GM12878 (cell line): ENCODE results near the gene ACOT6. TPM values are rescaled to one million over a fixed set of nuclear protein-coding genes. Genes with fewer than 3 reads are reported as not detected.

ENCODE experiments used
- ATAC-seq: fragments of 200-7000 bp; cut with Tn5 transposase; 3 replicates; pipeline ENCODE4 v1.9.1; 2020; ENCODE audit warnings: mild to moderate bottlenecking, moderate library complexity
- BruUV-seq: library from RNA; stranded (reverse); fragments of 400-500 nt; replicated peaks from 2 replicates; lab custom pipeline; 2021; lab: Mats Ljungman, UMichigan
- CTCF ChIA-PET: fragments of 300-600 bp; sonication (Branson Sonifier 250); formaldehyde crosslinking; extraction: SDS; loops from one replicate; lab custom pipeline; 2021; ENCODE audit warnings: inconsistent platforms; lab: Yijun Ruan, JAX
- POLR2A ChIA-PET: fragments of 350-600 bp; formaldehyde crosslinking; extraction: SDS; loops from one replicate; lab custom pipeline; 2021; ENCODE audit warnings: inconsistent platforms; lab: Charles Lee
- RAD21 ChIA-PET: fragments of 300-600 bp; sonication (Branson Sonifier 250); formaldehyde crosslinking; loops from one replicate; lab custom pipeline; 2023; ENCODE audit warnings: antibody characterized with exemption; ENCODE audit not compliant: unreplicated experiment; lab: Charles Lee
- SMC1A ChIA-PET: fragments of 300-600 bp; sonication (Branson Sonifier 250); formaldehyde crosslinking; loops from one replicate; lab custom pipeline; 2023; ENCODE audit not compliant: unreplicated experiment, uncharacterized antibody; lab: Charles Lee
- DNase-seq: peaks from one replicate; pipeline ENCODE4 v3.0.0-alpha.2; 2011; ENCODE audit warnings: low read depth, low spot score
- FAIRE-seq: peaks from 3 replicates; lab custom pipeline; 2011; peaks lifted over from hg19 to GRCh38; lab: Jason Lieb, UNC
- H2AFZ ChIP-seq: 2 replicates; pipeline ENCODE4 v1.6.0; 2011; ENCODE audit warnings: low read depth, low read length, control low read depth; ENCODE audit not compliant: control insufficient read depth
- H3K27ac ChIP-seq: 2 replicates; pipeline ENCODE4 v1.5.1; 2011; ENCODE audit warnings: control low read depth; ENCODE audit not compliant: control insufficient read depth, insufficient read depth
- H3K27me3 ChIP-seq, 2 experiments: replicated peaks in 1 of 2; 2 replicates each; pipeline versions ENCODE4 v1.6.0 to v1.6.1; 2011; ENCODE audit warnings: low read length in 1 of 2; ENCODE audit not compliant: control insufficient read depth in 2 of 2, insufficient read depth in 2 of 2
- H3K36me3 ChIP-seq, 2 experiments: 2 replicates each; pipeline ENCODE4 v1.5.1; 2011; ENCODE audit warnings: low read length in 1 of 2; ENCODE audit not compliant: control insufficient read depth in 2 of 2, insufficient read depth in 2 of 2
- H3K4me1 ChIP-seq: 2 replicates; pipeline ENCODE4 v1.6.1; 2011; ENCODE audit warnings: mild to moderate bottlenecking, low read length, moderate library complexity, mixed read lengths; ENCODE audit not compliant: control insufficient read depth, insufficient read depth
- H3K4me2 ChIP-seq: 2 replicates; pipeline ENCODE4 v1.6.0; 2011; ENCODE audit warnings: control low read depth; ENCODE audit not compliant: control insufficient read depth, insufficient read depth
- H3K4me3 ChIP-seq: fragments of 200-600 bp; sonication (generic); 2 replicates; pipeline ENCODE4 v1.5.1; 2016
- H3K79me2 ChIP-seq: 2 replicates; pipeline ENCODE4 v1.6.0; 2011; ENCODE audit warnings: low read length; ENCODE audit not compliant: control insufficient read depth, insufficient read depth
- H3K9ac ChIP-seq: 2 replicates; pipeline ENCODE4 v1.8.0; 2011; ENCODE audit warnings: low read length, control low read depth, mixed read lengths; ENCODE audit not compliant: control insufficient read depth, insufficient read depth
- H3K9me3 ChIP-seq: replicated peaks from 3 replicates; pipeline ENCODE4 v1.5.1; 2011; ENCODE audit warnings: mild to moderate bottlenecking, low read length; ENCODE audit not compliant: control insufficient read depth, insufficient read depth
- H4K20me1 ChIP-seq: 2 replicates; pipeline ENCODE4 v1.6.0; 2011; ENCODE audit not compliant: control insufficient read depth, insufficient read depth
- BACH1 ChIP-seq: fragments of 450-650 bp; IDR thresholded peaks from 2 replicates; pipeline ENCODE4 v1.6.1; 2017; ENCODE audit warnings: mild to moderate bottlenecking, borderline replicate concordance
- CHD2 ChIP-seq: IDR thresholded peaks from 2 replicates; pipeline ENCODE4 v1.6.1; 2011; ENCODE audit warnings: low read depth, low read length, improper control_type of control experiment, borderline replicate concordance
- EED ChIP-seq: sonication (generic); IDR thresholded peaks from 2 replicates; pipeline ENCODE4 v1.6.1; 2016; ENCODE audit warnings: antibody characterized with exemption, low read depth
- EZH2 ChIP-seq: IDR thresholded peaks from 2 replicates; pipeline ENCODE4 v1.6.1; 2012; ENCODE audit warnings: low read depth, mild to moderate bottlenecking, control low read depth, inconsistent platforms, low read length, borderline replicate concordance; ENCODE audit not compliant: control insufficient read depth
- PAX8 ChIP-seq: fragments of 450-650 bp; IDR thresholded peaks from 2 replicates; pipeline ENCODE4 v1.6.1; 2017; ENCODE audit warnings: mild to moderate bottlenecking, moderate library complexity
- TBL1XR1 ChIP-seq: IDR thresholded peaks from 2 replicates; pipeline ENCODE4 v1.6.1; 2012; ENCODE audit warnings: low read depth, low read length, improper control_type of control experiment
- ZBED1 ChIP-seq: IDR thresholded peaks from 2 replicates; pipeline ENCODE4 v1.6.1; 2016; ENCODE audit warnings: borderline replicate concordance
- WGBS: methylation state at CpG from one replicate; pipeline ENCODE4 v1.1.6; 2016; ENCODE audit warnings: low lambda C conversion rate; ENCODE audit not compliant: insufficient replicate concordance, insufficient coverage; ENCODE audit errors: missing lambda C conversion rate; 5-methylcytosine and 5-hydroxymethylcytosine counted together
- in situ Hi-C: fragments of 300-500 bp; cut with MboI; formaldehyde crosslinking; loops from 9 replicates; pipeline ENCODE4 v1.14.3; 2018; ENCODE audit warnings: mixed read lengths
- intact Hi-C: fragments of 100-400 bp; cut with micrococcal nuclease; formaldehyde crosslinking; loops from one replicate; pipeline ENCODE4 v1.14.2; 2022; ENCODE audit not compliant: unreplicated experiment
- polyA plus RNA-seq, 11 experiments: library from polyadenylated mRNA; depleted of rRNA in 4 of 11; unstranded in 6 of 11; stranded (reverse) in 5 of 11; fragments of >200 nt; fragmentation: Nextera tagmentation in 4 of 11; fragmentation: Illumina TruSeq in 1 of 11; extraction: Ambion mirVana in 4 of 11; extraction: Trizol in 1 of 11; gene quantifications; 1 replicate in 1 of 11; 2 replicates in 10 of 11; pipeline versions ENCODE4 v1.2.1 to v1.2.3, GENCODE V29; 2011 to 2016; ENCODE audit warnings: inconsistent platforms in 2 of 11, missing spikeins in 2 of 11, low read depth in 1 of 11
- total RNA-seq, 4 experiments: library from RNA; depleted of rRNA in 3 of 4; stranded (reverse); fragments of >200 nt in 3 of 4; fragmentation: Illumina TruSeq in 1 of 4; extraction: Trizol in 1 of 4; gene quantifications; 2 replicates each; pipeline versions ENCODE4 v1.2.1 to v1.2.3, GENCODE V29; 2013 to 2021
- TF ChIP-seq, protein P1 (sequence below): fragments of 450-650 bp; IDR thresholded peaks from 2 replicates; pipeline ENCODE4 v1.6.1; 2017; ENCODE audit warnings: mild to moderate bottlenecking, low read depth, inconsistent platforms; ENCODE audit not compliant: poor library complexity, severe bottlenecking
- TF ChIP-seq, protein P2 (sequence below): fragments of 450-650 bp; IDR thresholded peaks from 2 replicates; pipeline ENCODE4 v1.6.1; 2017; ENCODE audit warnings: borderline replicate concordance
- TF ChIP-seq, protein P3 (sequence below): IDR thresholded peaks from 2 replicates; pipeline ENCODE4 v1.6.1; 2012; ENCODE audit warnings: improper control_type of control experiment, low read depth, low read length; ENCODE audit not compliant: insufficient replicate concordance

Gene ACOT6
- total and polyA plus RNA-seq, 10 of the 15 experiments (the other 5 are each of a cell fraction or from before 2014, with no cell fraction given): not detected

DNA sequence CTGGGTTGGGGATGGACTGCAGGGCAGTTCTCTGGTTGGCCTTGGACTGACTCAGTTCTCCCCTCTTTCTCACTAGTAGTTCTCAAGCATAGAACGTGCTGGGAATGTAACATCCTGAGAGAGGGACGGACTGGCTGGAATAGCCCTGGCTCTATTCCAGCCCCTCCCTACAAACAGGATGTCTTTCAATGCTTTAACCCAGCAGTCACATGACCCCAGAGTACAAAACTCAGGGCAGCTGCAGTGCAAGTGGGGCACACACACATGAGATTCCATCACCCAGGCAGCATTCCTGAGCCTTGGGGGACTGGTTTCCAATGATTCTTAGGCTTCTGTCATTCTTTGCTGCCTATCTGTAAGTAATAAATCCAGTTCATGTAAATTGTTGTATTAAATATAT lies 1.6 kb upstream of the ACOT6 start:
- intact Hi-C loops (no loop called here), in situ Hi-C loops (no loop called here)
- Histone ChIP-seq H3K9me3 (no peaks in the 10 kb centered on the region; the same call in 2 of the 3 replicates), H2AFZ (no peak overlapping the region), H4K20me1 (no peaks in the 10 kb centered on the region), H3K4me1 (no peaks in the 10 kb centered on the region; the same call in 1 of the 2 replicates), H3K79me2 (no peaks in the 10 kb centered on the region), H3K9ac (no peak overlapping the region), H3K4me3 (no peak overlapping the region), H3K27ac (no peak overlapping the region), H3K27me3 (peaks cover 2 to 9% of the 10 kb centered on the region in 2 experiments; a peak in 2 of 4 replicates), H3K36me3 (no peaks in the 10 kb centered on the region), H3K4me2 (no peak overlapping the region)
- ChIA-PET CTCF (no interaction called here), RAD21 (no interaction called here), POLR2A (no interaction called here), SMC1A (no interaction called here)
- ATAC-seq (no peak), FAIRE-seq (no peak), DNase-seq (no peak)
- 65% methylated on average over 2 of the region's 2 CpGs for WGBS
- BruUV-seq: no TSS peak
- TF ChIP-seq, protein P1, sequence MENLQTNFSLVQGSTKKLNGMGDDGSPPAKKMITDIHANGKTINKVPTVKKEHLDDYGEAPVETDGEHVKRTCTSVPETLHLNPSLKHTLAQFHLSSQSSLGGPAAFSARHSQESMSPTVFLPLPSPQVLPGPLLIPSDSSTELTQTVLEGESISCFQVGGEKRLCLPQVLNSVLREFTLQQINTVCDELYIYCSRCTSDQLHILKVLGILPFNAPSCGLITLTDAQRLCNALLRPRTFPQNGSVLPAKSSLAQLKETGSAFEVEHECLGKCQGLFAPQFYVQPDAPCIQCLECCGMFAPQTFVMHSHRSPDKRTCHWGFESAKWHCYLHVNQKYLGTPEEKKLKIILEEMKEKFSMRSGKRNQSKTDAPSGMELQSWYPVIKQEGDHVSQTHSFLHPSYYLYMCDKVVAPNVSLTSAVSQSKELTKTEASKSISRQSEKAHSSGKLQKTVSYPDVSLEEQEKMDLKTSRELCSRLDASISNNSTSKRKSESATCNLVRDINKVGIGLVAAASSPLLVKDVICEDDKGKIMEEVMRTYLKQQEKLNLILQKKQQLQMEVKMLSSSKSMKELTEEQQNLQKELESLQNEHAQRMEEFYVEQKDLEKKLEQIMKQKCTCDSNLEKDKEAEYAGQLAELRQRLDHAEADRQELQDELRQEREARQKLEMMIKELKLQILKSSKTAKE: no peak
- TF ChIP-seq EZH2 (no peak), TBL1XR1 (no peak), BACH1 (no peak), PAX8 (no peak), EED (no peak), CHD2 (no peak), ZBED1 (no peak)
- TF ChIP-seq, protein P2, sequence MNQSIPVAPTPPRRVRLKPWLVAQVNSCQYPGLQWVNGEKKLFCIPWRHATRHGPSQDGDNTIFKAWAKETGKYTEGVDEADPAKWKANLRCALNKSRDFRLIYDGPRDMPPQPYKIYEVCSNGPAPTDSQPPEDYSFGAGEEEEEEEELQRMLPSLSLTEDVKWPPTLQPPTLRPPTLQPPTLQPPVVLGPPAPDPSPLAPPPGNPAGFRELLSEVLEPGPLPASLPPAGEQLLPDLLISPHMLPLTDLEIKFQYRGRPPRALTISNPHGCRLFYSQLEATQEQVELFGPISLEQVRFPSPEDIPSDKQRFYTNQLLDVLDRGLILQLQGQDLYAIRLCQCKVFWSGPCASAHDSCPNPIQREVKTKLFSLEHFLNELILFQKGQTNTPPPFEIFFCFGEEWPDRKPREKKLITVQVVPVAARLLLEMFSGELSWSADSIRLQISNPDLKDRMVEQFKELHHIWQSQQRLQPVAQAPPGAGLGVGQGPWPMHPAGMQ: no peak
- TF ChIP-seq, protein P3, sequence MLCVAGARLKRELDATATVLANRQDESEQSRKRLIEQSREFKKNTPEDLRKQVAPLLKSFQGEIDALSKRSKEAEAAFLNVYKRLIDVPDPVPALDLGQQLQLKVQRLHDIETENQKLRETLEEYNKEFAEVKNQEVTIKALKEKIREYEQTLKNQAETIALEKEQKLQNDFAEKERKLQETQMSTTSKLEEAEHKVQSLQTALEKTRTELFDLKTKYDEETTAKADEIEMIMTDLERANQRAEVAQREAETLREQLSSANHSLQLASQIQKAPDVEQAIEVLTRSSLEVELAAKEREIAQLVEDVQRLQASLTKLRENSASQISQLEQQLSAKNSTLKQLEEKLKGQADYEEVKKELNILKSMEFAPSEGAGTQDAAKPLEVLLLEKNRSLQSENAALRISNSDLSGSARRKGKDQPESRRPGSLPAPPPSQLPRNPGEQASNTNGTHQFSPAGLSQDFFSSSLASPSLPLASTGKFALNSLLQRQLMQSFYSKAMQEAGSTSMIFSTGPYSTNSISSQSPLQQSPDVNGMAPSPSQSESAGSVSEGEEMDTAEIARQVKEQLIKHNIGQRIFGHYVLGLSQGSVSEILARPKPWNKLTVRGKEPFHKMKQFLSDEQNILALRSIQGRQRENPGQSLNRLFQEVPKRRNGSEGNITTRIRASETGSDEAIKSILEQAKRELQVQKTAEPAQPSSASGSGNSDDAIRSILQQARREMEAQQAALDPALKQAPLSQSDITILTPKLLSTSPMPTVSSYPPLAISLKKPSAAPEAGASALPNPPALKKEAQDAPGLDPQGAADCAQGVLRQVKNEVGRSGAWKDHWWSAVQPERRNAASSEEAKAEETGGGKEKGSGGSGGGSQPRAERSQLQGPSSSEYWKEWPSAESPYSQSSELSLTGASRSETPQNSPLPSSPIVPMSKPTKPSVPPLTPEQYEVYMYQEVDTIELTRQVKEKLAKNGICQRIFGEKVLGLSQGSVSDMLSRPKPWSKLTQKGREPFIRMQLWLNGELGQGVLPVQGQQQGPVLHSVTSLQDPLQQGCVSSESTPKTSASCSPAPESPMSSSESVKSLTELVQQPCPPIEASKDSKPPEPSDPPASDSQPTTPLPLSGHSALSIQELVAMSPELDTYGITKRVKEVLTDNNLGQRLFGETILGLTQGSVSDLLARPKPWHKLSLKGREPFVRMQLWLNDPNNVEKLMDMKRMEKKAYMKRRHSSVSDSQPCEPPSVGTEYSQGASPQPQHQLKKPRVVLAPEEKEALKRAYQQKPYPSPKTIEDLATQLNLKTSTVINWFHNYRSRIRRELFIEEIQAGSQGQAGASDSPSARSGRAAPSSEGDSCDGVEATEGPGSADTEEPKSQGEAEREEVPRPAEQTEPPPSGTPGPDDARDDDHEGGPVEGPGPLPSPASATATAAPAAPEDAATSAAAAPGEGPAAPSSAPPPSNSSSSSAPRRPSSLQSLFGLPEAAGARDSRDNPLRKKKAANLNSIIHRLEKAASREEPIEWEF: no peak
